Fibroblast of peridontal ligament (primary cell): ENCODE measurements around the gene FAM184B.

Source experiments
- DNase-seq: peaks from one replicate; pipeline ENCODE4 v3.0.0-alpha.2; 2010; ENCODE audit errors: extremely low read depth

Gene FAM184B

DNA sequence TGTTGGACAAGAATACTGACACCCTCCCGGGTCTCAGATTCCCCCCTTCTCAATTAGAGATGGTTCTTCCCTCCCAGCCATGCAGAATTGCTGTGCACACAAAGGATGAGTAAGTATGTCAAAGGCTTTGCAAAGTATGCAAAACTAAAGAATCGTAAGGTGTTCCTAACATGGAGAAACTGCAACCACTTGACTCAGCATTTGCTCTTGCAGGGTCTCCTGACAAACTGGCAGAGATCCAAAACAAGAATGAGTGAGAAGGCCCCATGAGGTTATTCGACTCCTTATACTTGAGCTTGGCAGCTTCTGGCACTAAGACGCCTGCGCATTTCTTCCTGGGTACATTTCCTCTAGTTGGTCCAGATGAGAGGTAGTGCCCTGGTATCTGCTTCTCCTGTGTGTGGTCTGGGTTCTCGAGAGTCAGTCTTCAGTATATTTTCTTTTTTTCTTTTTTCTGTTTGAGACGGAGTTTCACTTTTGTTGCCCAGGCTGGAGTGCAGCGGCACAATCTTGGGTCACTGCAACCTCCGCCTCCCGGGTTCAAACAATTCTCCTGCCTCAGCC lies 8.2 kb downstream of the FAM184B start:
- DNase-seq = no peak

DNA sequence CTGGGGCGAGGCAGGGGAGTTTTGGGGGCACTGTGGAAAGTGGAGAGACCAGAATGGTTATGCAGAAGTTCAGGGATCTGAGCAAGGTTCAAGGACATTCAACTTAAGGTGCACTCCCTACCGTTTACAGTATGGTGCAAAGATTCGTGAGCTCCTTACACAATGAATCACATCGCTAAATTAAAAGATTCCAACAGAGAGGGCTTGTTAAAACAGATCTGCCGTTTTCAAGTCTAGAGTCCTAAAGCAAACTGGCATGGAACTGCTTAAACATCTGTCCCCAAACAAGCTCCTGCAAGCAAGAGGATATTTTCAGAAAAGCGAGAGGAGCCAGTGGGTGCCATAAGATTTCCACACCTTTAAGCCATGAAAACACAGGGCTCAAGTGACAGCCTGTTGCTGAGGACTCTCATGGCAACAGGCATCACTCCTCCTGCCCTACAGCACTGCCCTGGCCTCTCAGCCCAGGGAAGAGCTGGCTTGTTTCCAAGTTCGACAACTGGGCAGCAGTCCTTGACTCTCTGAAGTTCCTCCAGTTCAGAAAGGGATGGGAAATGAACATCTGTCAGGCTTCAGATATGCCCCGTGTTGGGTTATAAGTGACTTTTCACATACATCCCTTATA lies 10.0 kb downstream of the FAM184B start:
- no peak for DNase-seq

DNA sequence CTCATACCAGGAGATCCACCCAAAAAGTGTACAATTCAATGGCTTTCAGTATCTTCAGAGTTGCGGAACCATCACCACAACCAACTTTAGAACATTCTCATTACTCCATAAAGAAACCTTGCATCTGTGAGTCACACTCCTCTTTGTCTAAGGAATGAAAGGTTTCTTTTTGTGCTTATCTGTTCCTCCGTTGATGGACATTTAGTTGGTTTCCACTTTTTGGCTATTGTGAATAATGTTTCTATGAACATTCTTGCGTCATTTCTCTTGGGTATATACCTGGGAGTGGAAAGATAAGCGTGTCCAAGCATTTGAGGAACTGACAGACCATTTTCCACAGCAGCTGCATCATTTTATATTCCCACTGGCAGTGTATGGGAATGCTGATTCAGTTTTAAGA lies 10.6 kb downstream of the FAM184B start:
- no peak for DNase-seq

DNA sequence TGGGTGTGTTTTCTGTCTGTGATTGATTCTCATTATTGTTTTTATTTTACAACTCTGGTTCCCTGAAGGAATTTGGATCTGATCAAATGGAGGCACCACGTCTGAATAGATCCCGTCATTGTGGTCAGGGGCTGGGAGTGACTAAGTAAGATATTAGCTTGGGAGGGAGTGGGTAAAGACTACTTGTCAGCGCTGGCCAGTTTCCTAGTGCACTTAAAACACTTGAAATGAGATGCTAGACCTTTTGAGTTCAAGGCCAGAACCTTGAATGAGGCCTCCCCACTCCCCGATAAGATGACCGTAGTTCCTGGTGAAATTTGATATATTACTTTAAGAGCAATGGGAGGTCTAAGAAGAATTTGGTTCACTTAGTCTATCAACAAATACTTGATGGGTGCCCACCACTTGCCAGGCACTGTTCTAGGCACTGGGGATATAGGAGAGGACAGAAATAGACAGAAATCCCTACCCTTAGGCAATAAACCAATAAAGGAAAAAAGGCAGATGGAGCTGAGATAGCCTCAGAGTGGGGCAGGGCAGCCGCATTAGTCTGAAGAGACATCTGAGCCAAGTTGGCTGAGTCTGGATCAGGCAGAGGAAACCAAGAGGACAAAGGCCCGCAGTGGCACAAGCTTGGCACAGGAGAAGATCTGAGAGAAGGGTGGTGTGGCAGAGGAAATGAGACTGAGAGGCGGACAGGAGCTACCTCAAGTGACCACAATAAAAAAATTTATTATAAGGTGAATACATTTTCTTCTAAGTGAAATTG lies 11.8 kb downstream of the FAM184B start:
- DNase-seq = no peak

DNA sequence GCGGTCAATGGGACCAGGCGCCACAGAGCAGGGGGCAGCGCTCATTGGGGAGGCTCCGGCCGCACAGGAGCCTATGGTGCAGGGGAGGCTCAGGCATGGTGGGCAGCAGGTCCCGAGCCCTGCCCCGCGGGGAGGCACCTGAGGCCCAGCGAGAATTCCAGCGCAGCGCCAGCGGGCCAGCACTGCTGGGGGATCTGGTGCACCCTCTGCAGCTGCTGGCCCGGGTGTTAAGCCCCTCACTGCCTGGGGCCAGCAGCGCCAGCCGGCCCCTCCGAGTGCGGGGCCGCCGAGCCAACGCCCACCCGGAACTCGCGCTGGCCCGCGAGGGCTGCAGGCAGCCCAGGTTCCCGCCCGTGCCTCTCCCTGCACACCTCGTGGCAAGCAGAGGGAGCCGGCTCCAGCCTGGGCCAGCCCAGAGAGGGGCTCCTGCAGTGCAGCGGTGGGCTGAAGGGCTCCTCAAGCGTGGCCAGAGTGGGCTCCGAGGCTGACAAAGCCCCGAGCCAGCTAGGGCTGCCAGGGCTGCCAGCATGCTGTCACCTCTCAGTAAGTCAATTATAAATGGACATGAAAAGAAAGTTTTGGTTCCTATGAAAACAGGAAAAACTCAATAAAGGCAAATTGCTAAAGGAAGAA lies 14.5 kb downstream of the FAM184B start:
- no peak for DNase-seq

DNA sequence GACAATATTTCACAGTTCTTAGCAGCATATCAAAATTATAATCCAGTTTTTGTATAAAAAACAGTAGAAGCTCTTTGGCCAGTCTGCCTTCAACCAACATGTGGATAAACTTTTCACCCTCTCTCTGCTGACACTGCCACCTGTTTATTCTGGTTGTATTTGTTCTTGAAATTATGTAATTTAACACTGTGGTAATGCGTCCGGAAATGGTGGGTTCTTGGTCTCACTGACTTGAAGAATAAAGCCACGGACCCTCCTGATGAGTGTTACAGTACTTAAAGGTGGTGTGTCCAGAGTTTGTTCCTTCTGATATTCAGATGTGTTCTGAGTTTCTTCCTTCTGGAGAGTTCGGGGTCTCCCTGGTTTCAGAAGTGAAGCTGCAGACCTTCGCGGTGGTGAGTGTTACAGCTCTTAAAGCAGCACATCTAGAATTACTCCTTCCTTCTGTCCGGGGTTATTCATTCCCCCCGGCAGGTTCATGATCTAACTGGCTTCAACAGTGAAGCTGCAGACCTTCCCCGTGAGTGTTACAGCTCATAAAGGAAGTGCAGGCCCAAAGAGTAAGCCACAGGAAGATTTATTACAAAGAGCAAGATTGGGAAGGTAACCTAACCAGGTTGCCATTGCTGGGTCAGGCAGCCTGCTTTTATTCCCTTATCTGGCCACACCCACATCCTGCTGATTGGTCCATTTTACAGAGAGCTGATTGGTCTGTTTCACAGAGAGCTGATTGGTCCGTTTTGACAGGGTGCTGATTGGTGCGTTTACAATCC lies 15.7 kb downstream of the FAM184B start:
- DNase-seq = no peak

DNA sequence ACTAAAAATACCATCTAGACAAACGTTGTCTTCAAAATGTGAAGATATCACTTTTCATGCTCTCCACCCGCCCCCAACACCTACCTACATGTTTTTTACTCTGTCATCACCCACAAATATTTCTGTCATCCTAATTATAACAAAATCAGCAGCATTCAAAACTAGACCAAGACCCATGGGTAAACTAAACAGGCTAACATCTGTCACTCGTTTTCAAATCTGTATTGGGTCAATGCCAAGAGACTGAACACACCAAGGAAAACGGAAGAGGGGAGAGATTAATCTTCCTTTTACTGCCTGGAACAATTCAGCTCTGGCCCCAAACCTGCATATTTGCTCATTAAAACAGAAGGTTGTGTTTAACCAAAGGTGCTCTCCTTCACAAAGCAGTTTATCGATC lies 17.5 kb downstream of the FAM184B start:
- no peak for DNase-seq

DNA sequence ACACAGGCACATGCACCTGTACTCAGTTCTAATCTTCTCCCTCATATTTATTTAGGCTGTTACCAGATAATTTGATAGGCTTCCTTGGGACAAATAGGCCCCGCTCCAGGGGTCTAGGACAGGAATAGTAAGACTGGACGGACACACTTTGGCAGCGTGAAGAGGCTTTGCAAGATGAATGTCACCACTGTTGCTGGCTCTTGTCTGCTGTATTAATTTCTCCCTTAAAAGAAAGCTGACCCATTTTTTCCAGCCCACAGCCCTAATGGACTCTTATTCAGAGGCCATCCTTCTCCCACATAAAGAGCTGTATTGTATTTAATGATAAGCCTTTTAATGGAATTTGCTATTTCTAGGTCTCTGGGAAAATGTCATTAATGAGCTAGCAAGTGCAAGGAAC lies 18.0 kb downstream of the FAM184B start:
- no peak for DNase-seq

DNA sequence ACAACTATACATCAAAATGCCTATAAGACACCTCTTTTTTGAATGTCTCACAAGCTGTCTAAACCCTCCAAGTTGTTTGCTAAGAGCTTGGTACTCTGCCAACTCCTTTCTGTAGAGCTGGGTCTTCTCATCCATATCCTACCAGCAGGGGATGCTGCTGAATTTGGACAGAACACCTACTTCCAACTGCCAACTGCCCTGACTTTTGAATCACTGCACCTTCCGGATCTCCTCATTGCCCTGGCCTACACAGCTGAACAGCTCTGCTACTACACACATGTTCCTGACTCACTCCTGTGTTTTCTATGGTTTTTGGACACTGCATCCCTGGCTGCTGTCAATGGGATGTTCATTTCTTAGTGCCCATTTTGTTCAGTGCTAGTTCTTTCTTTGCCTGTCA lies 18.7 kb downstream of the FAM184B start:
- DNase-seq = peak; percentile 25

DNA sequence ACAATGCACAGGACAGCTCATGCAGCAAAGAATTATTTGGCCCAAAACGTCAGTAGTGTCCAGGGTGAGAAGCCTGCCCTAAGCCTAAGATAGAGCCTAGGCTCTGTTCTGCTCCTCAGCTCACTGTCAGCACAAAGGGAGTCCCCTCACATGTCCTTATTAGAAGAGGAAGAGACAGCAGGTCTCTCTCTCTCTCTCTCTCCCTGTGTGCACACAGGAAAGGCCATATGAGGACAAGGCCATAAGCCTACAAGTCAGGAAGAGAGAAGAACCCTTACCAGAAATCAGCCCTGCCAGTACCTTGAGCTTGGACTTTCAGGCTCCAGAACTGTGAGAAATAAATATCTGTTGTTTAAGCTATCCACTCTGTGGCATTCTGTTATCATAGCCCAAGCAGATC lies 20.4 kb downstream of the FAM184B start:
- no peak for DNase-seq

DNA sequence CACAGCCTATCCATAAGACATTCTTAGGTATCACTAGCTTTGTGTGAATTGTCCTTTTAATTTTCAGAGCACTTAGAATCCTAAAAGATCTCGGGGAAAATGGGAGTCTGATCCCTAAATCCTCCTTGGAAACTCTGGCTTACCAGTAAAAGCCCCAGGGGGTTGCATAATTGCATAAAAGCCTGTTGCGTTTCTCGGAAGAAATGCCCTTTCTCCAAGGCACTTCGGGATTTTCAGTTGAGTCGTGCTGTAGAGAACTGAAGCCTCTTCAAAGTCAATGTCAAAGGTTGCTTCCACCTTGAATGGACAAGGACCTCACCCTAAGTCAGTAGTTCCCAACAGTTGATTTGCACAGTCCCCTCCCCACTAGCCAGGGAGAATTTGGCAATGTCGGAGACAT lies 20.8 kb downstream of the FAM184B start:
- DNase-seq = no peak

DNA sequence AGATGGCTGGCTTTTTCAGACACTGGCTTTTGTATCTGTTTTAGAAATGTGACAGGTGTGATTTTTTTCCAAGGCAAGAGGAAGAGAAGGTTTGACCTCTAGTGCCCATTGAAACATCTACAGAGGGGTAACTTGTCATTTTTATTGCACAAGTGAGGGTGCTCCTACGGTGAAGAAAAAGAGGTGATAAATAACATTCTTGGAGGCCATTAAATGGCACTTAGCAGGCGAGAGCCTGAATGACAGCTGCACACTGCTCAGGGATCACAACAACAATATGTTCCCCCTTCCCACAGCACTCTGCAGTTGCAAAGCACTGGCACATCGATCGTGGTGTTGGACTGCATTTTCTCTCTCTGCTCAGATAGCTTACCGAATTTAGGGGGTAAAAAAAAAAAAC lies 22.9 kb downstream of the FAM184B start:
- DNase-seq = no peak

DNA sequence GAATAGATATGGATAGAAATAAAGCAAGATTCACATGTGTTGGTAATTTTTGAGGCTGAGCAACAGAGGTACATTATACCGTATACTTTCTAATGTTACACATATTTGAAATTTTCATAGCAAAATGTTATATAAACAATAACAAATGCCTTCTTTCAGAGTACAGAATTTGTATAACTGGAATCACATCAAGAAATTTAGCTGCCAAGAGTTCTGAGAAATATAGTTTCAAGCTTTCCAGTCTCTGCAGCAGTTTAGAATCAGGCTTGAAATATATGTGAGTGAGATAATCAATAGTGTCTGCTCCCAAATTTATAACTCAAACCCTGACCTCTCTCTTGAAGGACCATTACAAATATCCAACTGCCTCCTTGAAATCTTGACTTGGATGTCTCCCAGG lies 23.8 kb downstream of the FAM184B start:
- DNase-seq = no peak

DNA sequence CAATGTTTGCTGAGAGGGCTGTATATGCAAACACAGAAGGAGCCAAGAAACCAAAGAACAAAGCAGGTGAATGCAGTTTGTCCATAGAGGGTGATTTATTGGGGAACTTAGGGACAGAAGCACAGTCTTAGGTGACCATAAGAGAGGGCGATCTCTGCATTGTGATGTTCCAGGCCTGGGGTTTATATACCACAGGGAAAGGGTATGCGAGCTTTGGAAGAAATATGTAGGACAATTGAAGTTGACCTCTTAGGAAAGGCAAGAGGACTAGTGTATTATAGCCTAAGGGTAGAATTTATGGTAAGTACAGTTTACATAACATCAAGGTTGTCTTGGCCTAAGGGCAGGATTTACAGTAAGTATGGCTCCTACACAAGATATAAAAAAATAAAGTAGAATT lies 27.8 kb downstream of the FAM184B start:
- no peak for DNase-seq

DNA sequence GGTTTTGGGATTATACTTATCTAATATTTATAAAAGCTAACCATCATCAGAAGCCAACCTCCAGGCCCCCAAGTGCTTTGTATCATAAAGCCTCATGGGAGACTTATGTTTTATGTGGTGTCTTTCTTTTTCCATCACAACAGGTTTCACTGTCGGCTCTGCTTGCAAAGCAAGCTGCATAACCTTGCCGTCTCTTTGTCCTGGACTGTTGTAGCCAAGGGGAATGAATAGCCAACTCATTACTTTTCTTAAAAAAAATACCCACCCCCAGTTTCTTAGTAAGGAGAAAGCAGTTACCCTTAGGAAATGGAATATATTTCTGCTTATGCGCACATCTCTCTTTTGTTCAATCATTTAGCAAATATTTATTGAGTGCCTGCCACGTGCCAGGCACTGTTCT lies 40.7 kb downstream of the FAM184B start:
- no peak for DNase-seq

DNA sequence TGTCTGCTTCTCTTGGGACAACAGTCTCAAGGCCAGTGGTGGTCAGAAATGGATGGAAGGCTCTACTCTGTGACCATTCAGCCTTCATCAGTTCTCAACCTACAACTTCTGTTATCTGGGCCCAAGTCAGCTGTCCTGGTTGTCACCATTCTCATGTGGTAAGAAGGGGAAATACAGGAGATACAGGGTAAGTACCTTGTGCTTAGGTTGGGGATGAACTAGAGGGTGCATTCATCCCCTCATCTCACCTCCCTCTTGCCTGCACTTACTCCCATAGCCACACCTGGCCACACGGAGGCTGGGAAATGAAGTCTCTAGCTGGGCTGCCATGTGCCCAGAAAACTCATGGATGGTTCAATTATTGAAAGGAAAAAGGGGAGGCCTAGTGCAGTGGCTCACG lies 44.9 kb downstream of the FAM184B start:
- no peak for DNase-seq

DNA sequence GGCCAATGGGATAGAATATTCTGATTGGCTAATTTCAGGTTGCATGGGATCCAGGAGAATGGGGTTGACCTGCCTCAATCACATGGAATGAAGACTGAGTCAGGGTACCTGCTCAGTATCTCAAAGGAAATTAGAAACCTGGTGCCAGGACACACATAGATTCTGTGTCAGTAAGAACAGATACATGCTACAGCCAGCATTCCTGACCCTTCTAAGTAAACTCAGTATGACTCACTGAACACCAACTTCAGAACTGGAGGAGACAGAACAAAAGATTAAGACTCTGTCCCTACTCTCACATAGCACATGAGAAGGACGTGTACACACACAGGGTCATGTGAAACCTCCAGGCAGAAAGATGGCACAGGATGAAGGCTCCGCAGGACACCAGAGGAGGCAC lies 54.5 kb downstream of the FAM184B start:
- DNase-seq = no peak

DNA sequence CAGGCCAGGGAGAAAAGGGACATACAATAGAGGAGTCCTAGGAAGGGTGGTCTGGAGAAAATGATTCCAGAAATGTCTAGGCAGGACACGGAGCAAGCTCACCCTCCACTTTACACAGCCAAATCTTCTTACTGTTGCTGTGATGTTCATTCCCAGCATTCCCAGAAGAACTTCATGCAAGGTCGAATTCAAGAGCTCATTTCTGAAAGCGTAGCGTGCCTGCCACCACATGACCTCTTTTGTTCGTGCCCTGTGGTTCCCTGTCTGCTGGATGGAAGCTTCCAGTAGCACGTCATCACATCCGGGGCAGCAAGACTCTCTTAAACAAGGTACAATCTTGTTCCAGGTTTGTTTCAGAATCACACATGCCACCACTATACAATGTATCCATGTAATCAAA lies 57.8 kb downstream of the FAM184B start:
- DNase-seq = no peak

DNA sequence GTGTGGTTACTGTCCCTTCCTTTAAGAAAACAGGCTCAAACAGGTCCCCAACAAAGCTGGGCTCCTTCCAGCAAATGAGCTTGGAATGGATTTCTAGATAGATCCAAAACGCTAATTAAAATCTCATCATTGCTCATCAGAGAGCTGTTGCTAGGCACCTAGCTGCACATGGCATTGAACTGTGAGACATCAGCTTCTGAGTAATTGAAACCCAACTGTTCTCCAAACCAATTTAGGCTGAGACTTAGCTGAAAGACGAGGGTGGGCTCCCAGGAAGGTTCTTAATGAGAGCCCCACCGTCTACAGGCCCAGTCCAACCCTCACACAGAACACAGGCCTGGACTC lies 59.1 kb downstream of the FAM184B start:
- peak; percentile 3 for DNase-seq

DNA sequence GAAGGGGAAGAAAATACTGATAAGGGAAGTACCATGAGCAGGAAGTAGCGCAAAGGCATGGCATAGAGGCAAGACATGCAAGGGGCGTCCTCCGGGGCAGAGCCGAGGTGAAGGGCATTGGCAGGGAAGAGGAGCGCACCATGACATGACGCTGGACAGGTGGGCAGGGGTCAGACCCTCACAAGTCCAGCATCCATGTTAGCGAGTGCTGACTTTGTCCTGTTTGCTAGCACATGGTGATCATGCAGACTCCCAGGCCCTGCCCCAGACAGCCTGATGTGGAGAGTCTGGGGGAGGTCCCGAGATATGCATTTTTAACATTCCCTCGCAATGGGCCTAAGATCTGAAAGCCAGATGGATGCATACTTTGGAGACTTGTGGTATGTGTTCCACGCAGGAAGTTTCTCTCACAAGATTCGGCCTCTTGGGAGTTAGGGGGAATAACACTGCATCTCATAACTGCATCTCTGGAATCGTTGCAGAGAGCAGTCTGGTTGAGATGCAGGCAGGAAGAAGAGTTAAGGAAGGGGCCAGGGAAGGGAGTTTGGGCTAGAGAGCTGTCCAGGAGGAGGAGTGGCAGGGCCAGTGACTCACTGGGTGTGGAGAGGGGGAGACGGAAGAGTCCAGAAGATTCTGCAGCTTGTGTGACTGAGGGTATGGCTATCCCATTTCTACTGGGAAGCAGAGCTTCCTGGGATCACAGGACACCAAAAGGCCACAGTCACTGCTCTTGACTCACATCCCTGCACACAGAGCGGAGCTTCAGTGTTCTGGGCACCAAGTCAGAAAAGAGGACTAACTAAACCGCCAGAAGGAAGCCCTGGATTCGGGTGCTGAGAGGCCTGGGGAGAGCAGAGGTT lies 59.7 kb downstream of the FAM184B start:
- DNase-seq = peak; percentile 69

DNA sequence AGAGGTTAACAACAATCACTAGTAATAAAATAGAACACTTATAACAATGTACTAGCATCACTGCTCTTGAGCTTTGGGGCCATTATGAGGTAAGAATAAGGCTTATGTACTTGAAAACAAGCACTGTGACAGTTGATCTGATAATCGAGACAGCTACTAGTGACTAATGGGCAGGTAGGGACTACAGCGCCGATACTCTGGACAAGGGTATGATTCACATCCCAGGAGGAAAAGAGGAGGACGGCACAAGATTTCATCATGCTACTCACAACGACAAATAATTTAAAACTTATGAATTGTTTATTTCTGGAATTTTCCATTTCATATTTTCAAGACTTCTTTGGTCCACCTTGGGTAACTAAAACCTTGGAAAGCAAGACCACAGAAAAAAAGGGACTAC lies 62.3 kb downstream of the FAM184B start:
- no peak for DNase-seq
